HuH-7.5 (cell line): Measurements from ENCODE around the gene EFNA4.

Source experiments
- DNase-seq: peaks from one replicate; pipeline ENCODE4 v3.0.0; 2011; ENCODE audit warnings: low spot score

EFNA4 gene

GRCh38 chr1:155075535-155075934 is 12.0 kb downstream of the EFNA4 start:
- DNase-seq = no peak

GRCh38 chr1:155076371-155076770 is 12.8 kb downstream of the EFNA4 start:
- no peak for DNase-seq

DNA sequence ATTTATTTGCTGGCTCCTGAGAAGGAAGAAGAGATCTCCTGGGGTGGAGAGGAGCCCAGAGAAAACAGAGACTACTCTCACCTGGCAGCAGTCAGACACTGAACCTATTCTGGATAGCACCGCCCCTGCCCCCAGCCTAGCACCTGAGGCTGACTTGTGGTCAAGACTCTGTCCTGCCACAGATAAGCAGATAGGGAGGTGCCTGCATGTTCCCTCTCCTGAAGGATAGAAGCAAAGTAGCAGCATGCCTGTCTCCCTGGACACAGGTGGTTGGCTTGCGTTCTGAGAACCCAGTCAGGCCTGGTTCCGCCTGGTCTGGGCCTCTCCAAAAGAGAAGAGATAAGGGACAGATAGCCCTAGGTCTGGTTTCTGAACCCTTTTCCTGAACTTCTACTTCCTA is 13.8 kb downstream of the EFNA4 start:
- DNase-seq = no peak

- no peak for DNase-seq
Measured at GRCh38 chr1:155077758-155078445, 14.4 kb downstream of the EFNA4 start.

- peak; percentile 98 for DNase-seq
Measured at GRCh38 chr1:155078469-155079209, 15.1 kb downstream of the EFNA4 start, which contains the start of gene EFNA3. Gene EFNA3 (plus strand): TSS chr1:155078837. CDS start chr1:155078942, 105 bp downstream.

DNA sequence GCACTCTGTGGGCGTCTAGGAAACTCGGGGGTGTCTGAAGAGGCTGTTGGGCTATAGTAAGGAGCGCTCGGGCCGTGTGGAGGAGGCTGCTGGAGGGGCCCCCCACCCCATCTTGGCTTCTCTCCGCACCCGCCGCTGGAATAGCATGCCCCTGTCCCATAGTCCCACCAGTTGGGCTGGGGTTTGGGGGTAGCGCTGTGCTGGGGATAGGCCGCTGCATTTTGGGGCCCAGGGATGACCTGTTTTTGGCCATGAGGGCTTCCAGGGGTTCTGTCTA is 15.6 kb downstream of the EFNA4 start:
- no peak for DNase-seq

DNA sequence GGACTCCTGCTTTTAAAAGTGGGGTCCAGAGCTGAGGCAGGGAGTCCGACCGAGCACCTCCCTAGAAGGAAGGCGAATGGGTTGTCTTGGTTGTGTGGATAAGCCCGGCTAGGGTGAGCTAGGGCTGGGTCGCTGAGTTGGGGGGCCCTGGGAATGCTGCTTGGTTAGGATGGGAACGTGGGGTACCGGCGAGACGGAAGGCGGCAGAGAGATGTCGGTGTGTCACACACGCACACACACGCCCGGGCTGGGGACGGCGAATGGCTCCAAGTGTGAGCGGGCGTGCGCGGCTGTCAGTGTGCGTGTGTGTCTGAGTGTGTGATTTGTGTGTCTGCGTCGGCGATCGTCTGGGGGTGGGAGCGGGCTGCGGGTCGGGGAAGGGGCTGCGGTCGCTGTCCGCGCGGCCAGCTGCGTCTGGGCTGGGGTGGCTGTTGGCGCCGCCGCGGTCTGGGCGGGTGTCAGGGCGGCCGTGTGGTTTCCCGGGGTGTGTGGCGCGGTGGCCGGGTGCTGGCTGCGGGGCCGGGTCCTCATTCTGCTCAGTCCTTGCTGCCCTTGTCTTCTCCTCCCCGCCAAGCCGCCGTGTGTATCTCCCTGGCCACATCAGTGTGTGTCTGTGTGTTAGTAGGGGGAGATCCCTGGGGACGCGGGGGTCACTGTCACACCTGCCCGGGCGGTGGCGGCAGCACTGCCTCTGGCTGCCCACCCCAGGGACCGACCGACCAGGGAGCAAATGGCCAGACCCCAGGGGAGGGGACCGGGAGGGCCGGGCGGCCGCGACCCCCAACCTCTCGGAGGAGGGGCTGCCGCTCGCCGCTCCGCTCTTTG is 16.2 kb downstream of the EFNA4 start:
- DNase-seq = peak; percentile 67

- peak; percentile 70 for DNase-seq
Measured at GRCh38 chr1:155080312-155081228, 17.0 kb downstream of the EFNA4 start.

- DNase-seq = peak; percentile 52
Measured at GRCh38 chr1:155081472-155082300, 18.1 kb downstream of the EFNA4 start.

- no peak for DNase-seq
Measured at GRCh38 chr1:155082301-155083051, 18.9 kb downstream of the EFNA4 start.

GRCh38 chr1:155083052-155083541 is 19.6 kb downstream of the EFNA4 start:
- no peak for DNase-seq

DNA sequence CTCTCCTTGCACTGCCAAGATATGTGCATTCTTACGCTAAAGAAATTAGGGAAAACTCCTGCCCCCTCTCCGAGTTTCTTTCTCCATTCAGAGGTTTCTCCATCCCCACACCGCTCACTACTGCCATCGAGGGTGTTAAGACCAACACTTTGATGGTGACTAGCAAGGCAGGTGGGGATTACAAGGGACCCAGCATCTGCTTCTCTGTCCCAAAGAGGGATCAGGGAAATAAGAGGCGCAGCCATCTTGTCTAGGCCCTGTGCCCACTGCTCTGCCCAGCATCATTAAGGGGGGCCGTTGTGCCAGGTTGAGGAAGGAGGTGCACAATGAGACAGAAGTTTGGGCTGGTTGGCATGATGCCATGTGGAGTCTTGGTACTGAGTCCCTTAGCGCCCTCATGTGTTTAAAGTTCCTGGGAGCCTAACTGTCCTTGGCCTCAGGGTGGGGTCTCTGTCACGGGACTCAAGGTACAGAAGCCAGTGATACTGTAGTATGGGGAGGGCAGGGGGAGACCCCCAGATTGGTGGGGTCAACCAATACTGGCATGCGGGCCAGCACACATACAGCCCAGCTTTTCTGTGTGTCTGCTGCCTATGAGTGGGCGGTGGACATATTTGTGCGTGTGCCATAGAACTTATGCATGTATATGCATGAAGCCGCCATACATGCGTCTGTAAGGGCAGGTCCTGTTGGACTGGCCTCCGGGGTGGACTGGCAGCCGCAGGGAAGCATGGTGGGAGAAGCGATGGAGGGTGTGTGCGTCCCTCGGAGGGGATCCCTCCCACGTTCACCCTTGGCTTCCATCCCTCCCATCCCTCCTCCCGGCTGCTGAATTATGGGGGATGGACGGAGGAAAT is 20.6 kb downstream of the EFNA4 start:
- no peak for DNase-seq

- peak; percentile 97 for DNase-seq
Measured at GRCh38 chr1:155084722-155085503, 21.4 kb downstream of the EFNA4 start.

DNA sequence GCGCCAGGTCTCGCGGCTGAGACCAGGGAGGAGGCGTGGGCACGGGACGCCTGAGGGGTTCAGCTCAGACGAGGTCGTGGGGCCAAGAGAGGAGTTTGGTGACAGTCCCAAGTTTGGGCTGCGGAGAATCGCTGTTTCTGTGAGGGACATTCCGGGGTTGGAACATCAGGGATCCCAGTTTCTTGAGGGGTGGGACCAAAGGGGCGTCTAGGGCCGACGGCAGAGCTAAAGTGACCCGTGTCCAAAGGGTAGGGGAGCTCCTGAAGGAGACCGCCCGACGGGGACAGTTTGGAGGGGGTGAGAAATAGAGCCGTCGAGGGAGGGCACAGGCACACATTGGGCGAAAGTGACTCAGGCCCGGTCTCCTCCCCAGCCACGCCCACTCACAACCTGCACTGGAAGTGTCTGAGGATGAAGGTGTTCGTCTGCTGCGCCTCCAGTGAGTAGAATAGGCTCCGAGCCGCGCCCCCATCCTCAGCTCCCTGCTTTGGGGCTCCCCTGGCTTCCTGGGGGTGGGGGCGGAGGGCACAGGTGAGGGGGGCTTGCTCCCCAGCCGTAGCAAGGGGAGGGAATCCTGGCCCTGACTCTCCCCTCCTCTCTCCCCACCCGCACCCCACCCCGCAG is 22.1 kb downstream of the EFNA4 start:
- no peak for DNase-seq

DNA sequence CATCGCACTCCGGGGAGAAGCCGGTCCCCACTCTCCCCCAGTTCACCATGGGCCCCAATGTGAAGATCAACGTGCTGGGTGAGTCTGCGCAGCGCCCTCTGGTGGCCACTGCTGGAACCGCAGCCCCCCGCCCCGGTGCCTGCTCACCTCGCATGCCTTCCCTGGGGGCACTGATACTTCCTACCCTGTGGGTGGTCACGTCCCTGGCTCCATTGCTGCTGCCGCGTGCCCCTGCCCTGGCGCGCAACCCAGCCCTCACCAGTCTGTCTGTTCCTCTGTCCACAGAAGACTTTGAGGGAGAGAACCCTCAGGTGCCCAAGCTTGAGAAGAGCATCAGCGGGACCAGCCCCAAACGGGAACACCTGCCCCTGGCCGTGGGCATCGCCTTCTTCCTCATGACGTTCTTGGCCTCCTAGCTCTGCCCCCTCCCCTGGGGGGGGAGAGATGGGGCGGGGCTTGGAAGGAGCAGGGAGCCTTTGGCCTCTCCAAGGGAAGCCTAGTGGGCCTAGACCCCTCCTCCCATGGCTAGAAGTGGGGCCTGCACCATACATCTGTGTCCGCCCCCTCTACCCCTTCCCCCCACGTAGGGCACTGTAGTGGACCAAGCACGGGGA is 22.7 kb downstream of the EFNA4 start:
- DNase-seq = peak; percentile 91

GRCh38 chr1:155086856-155087535 is 23.5 kb downstream of the EFNA4 start:
- DNase-seq = no peak
